ENCODE data around the gene PDK4.

GRCh38 chr7:95636140-95636940 is 40.0 kb upstream of the PDK4 start:
- TF ChIP-seq ZFYVE20 (CRISPR knock-in tag; IDR thresholded peaks at IDR 0.05; ENCODE audit: borderline replicate concordance, low read depth), result no peak
- no peak for TF ChIP-seq POLR2A (IDR thresholded peaks at IDR 0.05; ENCODE audit: insufficient read depth in 1 of 2, low read depth in 2 of 2, low read length in 2 of 2)
- no peak for TF ChIP-seq ZSCAN31 (CRISPR knock-in tag; IDR thresholded peaks at IDR 0.05; ENCODE audit: low read depth)
- no peak for TF ChIP-seq CTCF (CRISPR knock-in tag; IDR thresholded peaks at IDR 0.05)
- TF ChIP-seq ZC3H4 (CRISPR knock-in tag; IDR thresholded peaks at IDR 0.05; ENCODE audit: borderline replicate concordance), result no peak
